ENCODE data around the gene PTDSS2. TPM values are rescaled to one million over a fixed set of nuclear protein-coding genes. Genes with fewer than 3 reads are reported as not detected.

The PTDSS2 gene
- total RNA-seq, 2 donors from 2014 or later, result 20.6 to 27.6 TPM

- Histone ChIP-seq H3K4me1 (no peaks in the 10 kb centered on the region), H3K27me3 (no peaks in the 10 kb centered on the region), H3K36me3 (no peaks in the 10 kb centered on the region), H3K27ac (peak within 1 kb of the TSS; percentile 54), H3K9ac (ENCODE audit: low read depth in 2 of 2, low read length in 2 of 2) (peak within 1 kb of the TSS; percentile 61 to 73), H3K4me3 (peak within 1 kb of the TSS; percentile 49), H3K9me3 (no peaks in the 10 kb centered on the region)
- intact Hi-C loops (cut with DNase I), result no loop called here
- TF ChIP-seq, protein P1, sequence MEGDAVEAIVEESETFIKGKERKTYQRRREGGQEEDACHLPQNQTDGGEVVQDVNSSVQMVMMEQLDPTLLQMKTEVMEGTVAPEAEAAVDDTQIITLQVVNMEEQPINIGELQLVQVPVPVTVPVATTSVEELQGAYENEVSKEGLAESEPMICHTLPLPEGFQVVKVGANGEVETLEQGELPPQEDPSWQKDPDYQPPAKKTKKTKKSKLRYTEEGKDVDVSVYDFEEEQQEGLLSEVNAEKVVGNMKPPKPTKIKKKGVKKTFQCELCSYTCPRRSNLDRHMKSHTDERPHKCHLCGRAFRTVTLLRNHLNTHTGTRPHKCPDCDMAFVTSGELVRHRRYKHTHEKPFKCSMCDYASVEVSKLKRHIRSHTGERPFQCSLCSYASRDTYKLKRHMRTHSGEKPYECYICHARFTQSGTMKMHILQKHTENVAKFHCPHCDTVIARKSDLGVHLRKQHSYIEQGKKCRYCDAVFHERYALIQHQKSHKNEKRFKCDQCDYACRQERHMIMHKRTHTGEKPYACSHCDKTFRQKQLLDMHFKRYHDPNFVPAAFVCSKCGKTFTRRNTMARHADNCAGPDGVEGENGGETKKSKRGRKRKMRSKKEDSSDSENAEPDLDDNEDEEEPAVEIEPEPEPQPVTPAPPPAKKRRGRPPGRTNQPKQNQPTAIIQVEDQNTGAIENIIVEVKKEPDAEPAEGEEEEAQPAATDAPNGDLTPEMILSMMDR (IDR thresholded peaks at IDR 0.05), result no peak
- DNase-seq, result peak; percentile 86
These were observed 8.4 kb upstream of the PTDSS2 start, which contains the start of gene ANO9 for GRCh38 chr11:441418-442274. Gene ANO9, minus strand, starts transcription at chr11:442011. Its CDS starts 85 bp downstream, at chr11:441926.

DNA sequence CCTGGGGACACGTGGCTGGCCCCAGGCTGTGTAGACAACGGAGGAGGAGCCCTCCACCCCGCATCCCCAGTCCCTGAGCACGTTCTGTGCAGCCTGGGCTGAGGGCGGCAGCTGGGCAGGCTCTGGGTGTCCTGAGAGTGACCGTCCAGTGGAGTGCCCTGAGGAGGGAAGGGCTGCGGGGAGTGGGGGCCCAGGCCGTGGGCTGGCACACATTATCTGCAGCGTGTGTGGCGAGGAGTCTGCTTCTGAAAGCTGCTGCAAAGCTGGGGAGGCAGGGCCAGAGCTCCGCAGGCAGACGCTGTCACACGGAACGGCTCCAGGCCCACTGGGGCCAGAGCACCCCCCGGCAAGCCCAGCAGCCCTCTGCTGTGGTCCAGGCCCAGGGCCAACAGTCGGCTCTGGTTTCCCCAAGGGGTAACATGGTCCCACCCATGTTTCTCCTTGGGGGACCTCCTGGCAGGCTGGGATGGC lies 7.4 kb upstream of the PTDSS2 start:
- no peak for DNase-seq
- Histone ChIP-seq H3K4me1 (no peaks in the 10 kb centered on the region), H3K4me3 (no peak overlapping the region), H3K27me3 (no peaks in the 10 kb centered on the region), H3K27ac (no peak overlapping the region), H3K36me3 (no peaks in the 10 kb centered on the region), H3K9me3 (no peaks in the 10 kb centered on the region), H3K9ac (ENCODE audit: low read depth in 2 of 2, low read length in 2 of 2) (no peak overlapping the region)
- intact Hi-C loops (cut with DNase I), result no loop called here
- TF ChIP-seq, protein P1 (IDR thresholded peaks at IDR 0.05), result no peak

GRCh38 chr11:443542-444199 lies 6.4 kb upstream of the PTDSS2 start:
- intact Hi-C loops (cut with DNase I), result no loop called here
- peaks cover 5% of the 10 kb centered on the region for H3K4me1 ChIP-seq
- no peaks in the 10 kb centered on the region for H3K27me3 ChIP-seq
- no peaks in the 10 kb centered on the region for H3K36me3 ChIP-seq
- peak; percentile 53 for DNase-seq
- H3K27ac ChIP-seq, result peak overlapping the region; percentile 85
- TF ChIP-seq, protein P1 (IDR thresholded peaks at IDR 0.05), result no peak
- H3K4me3 ChIP-seq, result no peak overlapping the region
- peak overlapping the region in 1 of 2 donors; percentile 51 for H3K9ac ChIP-seq (ENCODE audit: low read depth in 2 of 2, low read length in 2 of 2)
- no peaks in the 10 kb centered on the region for H3K9me3 ChIP-seq

- Histone ChIP-seq H3K4me1 (peaks cover 8% of the 10 kb centered on the region), H3K27me3 (no peaks in the 10 kb centered on the region), H3K27ac (peak overlapping the region; percentile 85), H3K36me3 (no peaks in the 10 kb centered on the region), H3K4me3 (no peak overlapping the region), H3K9me3 (no peaks in the 10 kb centered on the region), H3K9ac (ENCODE audit: low read depth in 2 of 2, low read length in 2 of 2) (peak overlapping the region in 1 of 2 donors; percentile 77)
- intact Hi-C loops (cut with DNase I), result loop anchor here (5.0 kb wide), 1 partner anchor 37 kb away; no protein-coding TSS in a partner anchor
- TF ChIP-seq, protein P1 (IDR thresholded peaks at IDR 0.05), result no peak
- DNase-seq, result peak; percentile 79
These were observed 5.5 kb upstream of the PTDSS2 start for GRCh38 chr11:444396-445144.

Measured in colonic mucosa (tissue), 4 donors.